Fibroblast of skin of back (primary cell): Measurements from ENCODE around the gene RSF1.
A peak's percentile ranks its signal among the peaks of the same experiment; 100 is the strongest.
"Not testable (repeated sequence)": the region's sequence is repeated elsewhere in the genome, so short reads cannot be mapped to it uniquely, and the experiment has no call there.

Experiments used
- DNase-seq: peaks from one replicate; pipeline ENCODE4 v3.0.0-alpha.2; 2013

The RSF1 gene

GRCh38 chr11:77672264-77672663, 148.3 kb downstream of the RSF1 start:
- peak; percentile 37 for DNase-seq

GRCh38 chr11:77669848-77670511, 150.5 kb downstream of the RSF1 start:
- DNase-seq = peak; percentile 1

DNA sequence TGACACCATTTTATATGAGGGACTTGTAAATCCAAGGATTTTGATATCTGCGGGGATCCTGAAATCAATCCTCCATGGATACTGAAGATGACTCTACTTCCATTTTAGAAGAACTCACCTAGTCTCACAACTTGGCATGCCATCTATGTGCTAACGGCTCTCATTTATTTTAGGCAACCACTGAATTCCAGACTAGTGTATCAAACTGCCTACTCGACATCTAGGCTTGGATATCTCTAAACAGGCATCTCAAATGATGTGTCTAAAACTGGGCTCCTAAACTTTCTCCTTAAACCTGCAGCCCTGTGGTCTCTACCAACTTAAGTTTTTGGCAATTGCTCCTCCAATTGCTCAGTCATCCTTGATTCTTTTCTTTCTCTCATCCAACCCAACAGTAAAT, 151.8 kb downstream of the RSF1 start:
- DNase-seq = peak; percentile 8

DNA sequence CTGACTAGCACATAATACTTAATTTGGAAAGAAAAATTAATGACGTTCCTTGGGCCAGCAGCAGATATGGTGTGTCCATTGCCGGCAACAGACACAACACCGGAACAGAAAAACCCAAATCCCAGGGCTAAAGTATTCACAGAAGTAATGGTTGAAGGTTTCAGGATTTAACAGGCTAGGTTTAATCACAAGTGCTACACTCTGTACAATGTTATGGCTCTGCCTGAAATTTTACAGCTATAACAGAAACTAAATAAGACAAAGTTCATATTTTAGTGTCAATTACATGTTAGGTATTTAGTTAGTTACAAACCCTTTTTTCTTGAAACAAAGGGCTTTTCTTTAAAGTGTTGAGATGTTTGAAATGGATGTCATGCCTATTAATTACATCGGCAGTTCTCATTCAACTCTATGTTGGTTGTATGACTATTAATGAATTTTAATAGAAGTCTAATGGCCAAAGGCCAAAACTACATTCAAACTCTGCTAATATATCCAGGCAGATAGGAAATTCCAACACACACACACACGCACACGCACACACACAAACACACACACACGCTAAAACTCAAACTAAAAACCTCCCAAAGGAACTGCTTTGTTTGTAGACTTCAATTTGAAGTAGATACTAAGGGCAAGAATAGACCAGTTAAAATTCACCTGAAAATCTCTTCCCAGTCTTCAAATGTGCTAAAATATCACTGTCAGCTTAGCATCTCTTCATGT, 155.1 kb downstream of the RSF1 start:
- no peak for DNase-seq

GRCh38 chr11:77661670-77662069, 158.9 kb downstream of the RSF1 start:
- no peak for DNase-seq

DNA sequence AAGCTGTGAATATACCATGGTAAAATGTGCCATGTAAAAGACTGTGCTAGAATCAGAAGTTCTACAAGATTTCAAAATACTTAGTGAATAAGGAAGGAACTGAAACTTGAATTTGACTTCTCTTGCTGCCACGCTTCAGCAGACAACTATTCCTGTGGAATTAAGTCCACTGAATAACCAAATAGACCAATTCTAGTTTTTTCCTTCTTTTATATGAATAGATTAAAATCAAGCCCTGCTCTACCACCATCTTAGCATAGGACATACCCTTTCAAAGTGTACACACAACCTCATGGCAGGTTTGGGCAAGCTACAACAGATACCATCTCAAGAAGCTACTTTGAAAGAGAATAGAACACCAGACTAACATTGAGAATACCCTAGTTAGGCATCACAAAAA, 159.6 kb downstream of the RSF1 start:
- DNase-seq = no peak

GRCh38 chr11:77658213-77659013, 162.1 kb downstream of the RSF1 start:
- DNase-seq = peak; percentile 53

GRCh38 chr11:77656362-77656761, 164.2 kb downstream of the RSF1 start:
- no peak for DNase-seq

- peak; percentile 42 for DNase-seq
Observed at GRCh38 chr11:77654770-77655434, 165.6 kb downstream of the RSF1 start.

- no peak for DNase-seq
Observed at GRCh38 chr11:77650123-77650522, 170.4 kb downstream of the RSF1 start.

GRCh38 chr11:77647654-77648305, 172.7 kb downstream of the RSF1 start:
- DNase-seq = peak; percentile 26

DNA sequence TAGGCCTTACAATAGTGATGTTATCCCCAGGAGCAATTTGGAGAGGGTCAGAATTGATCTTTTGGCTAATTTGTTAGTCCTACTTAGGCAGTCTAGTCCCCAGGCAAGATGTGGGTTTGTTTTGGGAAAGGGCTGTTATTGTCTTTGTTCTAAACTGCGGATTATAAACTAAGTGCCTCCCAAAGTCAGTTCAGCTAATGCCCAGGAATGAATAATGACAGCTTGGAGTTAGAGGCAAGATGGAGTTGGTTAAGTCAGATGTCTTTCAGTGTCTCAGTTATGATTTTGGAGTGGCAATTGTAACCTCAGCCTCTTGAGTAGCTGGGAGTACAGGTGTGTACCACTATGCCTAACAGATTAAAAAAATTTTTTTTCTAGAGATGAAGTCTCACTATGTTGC, 175.6 kb downstream of the RSF1 start:
- no peak for DNase-seq

DNA sequence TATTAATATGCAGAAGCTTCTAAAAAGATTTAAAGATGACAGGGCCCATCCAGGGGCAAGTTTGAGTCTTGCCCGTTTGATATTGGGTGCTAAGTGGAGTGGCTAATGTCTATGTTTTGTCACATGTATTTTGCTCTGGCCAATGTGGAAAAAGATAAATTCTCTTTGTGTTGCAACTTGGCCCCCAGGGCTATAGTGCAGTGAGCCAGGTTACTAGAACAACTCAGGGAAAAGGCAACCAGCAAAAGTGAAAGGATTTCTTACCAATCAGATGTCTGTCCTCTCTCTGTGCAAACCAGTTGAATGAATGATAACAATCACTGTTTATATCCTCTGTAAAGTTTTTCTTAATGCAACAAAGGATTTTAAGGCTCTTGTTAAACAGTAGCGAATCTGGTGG, 178.3 kb downstream of the RSF1 start:
- no peak for DNase-seq

- DNase-seq = peak; percentile 93
Observed at GRCh38 chr11:77637345-77638165, 183.0 kb downstream of the RSF1 start, which contains the start of gene CLNS1A. Gene CLNS1A (minus strand): TSS chr11:77637794. CDS start chr11:77637714, 80 bp downstream.

- DNase-seq = no peak
Observed at GRCh38 chr11:77636731-77637344, 183.7 kb downstream of the RSF1 start.

DNA sequence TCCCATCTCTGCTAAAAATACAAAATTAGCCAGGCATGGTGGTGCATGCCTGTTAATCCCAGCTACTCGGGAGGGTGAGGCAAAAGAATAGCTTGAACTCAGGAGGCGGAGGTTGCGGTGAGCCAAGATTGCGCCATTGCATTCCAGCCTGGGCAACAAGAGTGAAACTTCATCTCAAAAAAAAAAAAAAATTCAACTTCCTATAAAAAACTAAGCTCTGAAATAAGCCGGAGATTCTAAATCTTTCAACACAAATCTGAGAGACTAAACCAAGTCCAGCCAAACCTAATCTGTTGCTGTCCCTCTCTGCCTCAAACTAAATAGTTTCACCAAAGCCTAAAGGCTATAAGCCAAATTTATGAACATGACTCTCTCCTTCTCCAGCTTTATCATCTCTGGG, 186.6 kb downstream of the RSF1 start:
- DNase-seq = not testable (repeated sequence)

DNA sequence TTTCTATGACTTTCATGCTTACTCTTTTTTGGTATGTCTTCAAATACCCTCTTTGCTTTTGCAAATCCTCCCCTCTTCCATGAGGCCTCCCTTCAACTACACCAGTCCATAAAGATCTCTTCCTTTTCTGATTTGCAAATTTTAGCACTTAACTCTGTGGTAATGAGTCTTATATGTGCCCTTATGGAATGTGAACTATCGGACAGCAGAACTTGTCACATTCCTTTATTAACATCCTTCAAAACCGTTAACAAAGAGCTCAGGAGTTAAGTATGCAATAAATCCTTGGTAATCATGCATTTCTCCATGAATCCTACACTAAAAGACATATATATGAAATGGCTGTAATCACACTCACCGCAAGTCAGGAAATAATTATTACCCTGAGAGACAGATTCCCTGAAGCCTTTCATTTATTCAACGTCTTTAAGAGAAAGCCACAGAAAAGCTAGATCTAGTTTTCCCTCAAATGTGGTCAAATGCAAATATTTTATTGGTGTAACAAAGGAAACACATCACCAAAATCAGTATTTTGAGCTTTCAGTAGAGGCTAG, 190.3 kb downstream of the RSF1 start:
- DNase-seq = no peak

DNA sequence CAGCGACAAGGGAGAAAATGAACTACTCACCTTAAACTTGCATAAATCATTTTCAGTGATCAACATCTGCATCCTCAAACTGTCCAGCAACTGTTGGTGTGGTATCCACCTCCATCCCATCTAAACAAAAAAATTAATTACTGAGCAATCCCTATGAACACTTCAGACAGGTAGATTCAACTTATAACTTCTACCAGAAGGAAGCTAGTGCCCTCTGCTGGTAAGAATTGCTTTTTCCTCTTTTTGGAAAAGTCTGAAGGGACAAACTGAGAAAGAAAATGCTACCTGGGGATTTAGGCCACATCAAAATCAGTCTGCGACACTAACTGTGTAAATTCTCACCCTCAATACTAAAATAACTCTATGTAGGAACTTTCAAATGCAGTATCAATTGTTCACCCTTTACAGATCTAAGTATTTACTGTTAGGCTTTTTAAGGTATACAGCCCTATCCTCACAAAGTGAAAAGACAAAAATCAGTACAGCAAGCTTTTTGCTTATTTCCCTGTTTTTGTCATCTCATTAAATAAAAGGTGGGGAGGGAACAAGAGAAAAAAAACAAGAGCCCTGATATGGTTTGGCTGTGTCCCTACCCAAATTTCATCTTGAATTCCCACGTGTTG, 200.8 kb downstream of the RSF1 start:
- DNase-seq = peak; percentile 43

GRCh38 chr11:77617892-77618291, 202.6 kb downstream of the RSF1 start:
- DNase-seq = peak; percentile 24

DNA sequence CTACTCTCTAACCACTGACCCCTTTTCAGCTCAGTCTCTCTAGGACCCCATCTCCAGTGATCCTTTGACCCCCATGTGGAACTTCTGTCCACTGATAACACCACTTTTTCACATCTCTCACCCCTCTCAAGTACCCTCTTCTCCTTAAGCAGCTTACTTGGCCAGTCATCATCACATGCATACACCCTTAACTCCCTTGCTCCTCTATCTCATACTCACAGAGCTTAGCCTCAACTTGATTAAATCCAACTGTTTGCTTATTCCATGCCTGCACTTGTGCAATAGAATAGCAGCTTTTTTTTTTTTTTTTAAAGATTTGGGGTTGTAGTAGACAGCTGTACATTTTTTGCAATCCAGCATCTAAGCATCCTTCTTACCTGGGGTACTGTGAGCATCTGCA, 208.6 kb downstream of the RSF1 start:
- no peak for DNase-seq
